ENCODE results near the gene PTPRC.
A peak's percentile ranks its signal among the peaks of the same experiment; 100 is the strongest.

PTPRC gene

GRCh38 chr1:198678301-198678836, 39.5 kb downstream of the PTPRC start:
- DNase-seq, result peak; percentile 78

GRCh38 chr1:198678901-198679329, 40.1 kb downstream of the PTPRC start:
- peak; percentile 70 for DNase-seq

GRCh38 chr1:198679535-198680173, 40.8 kb downstream of the PTPRC start:
- DNase-seq, result peak; percentile 76

- peak; percentile 73 for DNase-seq
Observed at GRCh38 chr1:198680174-198680875, 41.5 kb downstream of the PTPRC start.

GRCh38 chr1:198681252-198681651, 42.4 kb downstream of the PTPRC start:
- DNase-seq, result no peak

- peak; percentile 91 for DNase-seq
Observed at GRCh38 chr1:198681831-198682759, 43.3 kb downstream of the PTPRC start.

- no peak for DNase-seq
Observed at GRCh38 chr1:198682850-198683249, 44.0 kb downstream of the PTPRC start.

- DNase-seq, result no peak
Observed at GRCh38 chr1:198683449-198683848, 44.6 kb downstream of the PTPRC start.

GRCh38 chr1:198686069-198686728, 47.4 kb downstream of the PTPRC start:
- no peak for DNase-seq

- DNase-seq, result no peak
Observed at GRCh38 chr1:198687429-198687828, 48.6 kb downstream of the PTPRC start.

GRCh38 chr1:198691063-198691462, 52.2 kb downstream of the PTPRC start:
- DNase-seq, result no peak

- no peak for DNase-seq
Observed at GRCh38 chr1:198693321-198693720, 54.5 kb downstream of the PTPRC start.

GRCh38 chr1:198694542-198694941, 55.7 kb downstream of the PTPRC start:
- no peak for DNase-seq

- DNase-seq, result no peak
Observed at GRCh38 chr1:198696211-198696610, 57.4 kb downstream of the PTPRC start.

GRCh38 chr1:198699167-198700015, 60.6 kb downstream of the PTPRC start:
- DNase-seq, result peak; percentile 89

GRCh38 chr1:198700016-198700392, 61.2 kb downstream of the PTPRC start:
- no peak for DNase-seq

GRCh38 chr1:198700396-198700795, 61.6 kb downstream of the PTPRC start:
- DNase-seq, result no peak

- no peak for DNase-seq
Observed at GRCh38 chr1:198701250-198701649, 62.4 kb downstream of the PTPRC start.

- no peak for DNase-seq
Observed at GRCh38 chr1:198701766-198702539, 63.1 kb downstream of the PTPRC start.

- DNase-seq, result no peak
Observed at GRCh38 chr1:198708761-198709525, 70.1 kb downstream of the PTPRC start.

Measured in activated effector memory CD4-positive, alpha-beta T cell treated with anti-CD3 and anti-CD28 coated beads, Interleukin-2, amount 50 U/mL, for 16 hours (primary cell).